Fibroblast of the aortic adventitia (primary cell): Measurements from ENCODE around the gene PRDM16. TPM values are rescaled to one million over a fixed set of nuclear protein-coding genes. Genes with fewer than 3 reads are reported as not detected.
A peak's percentile ranks its signal among the peaks of the same experiment; 100 is the strongest.

ENCODE experiments used
- DNase-seq: peaks from one replicate; pipeline ENCODE4 v3.0.0-alpha.2; 2010; ENCODE audit warnings: low read depth
- H3K4me3 ChIP-seq: 2 replicates; pipeline ENCODE4 v1.5.1; 2011; ENCODE audit warnings: low read depth, mild to moderate bottlenecking, control low read depth, low read length, moderate library complexity
- total RNA-seq: library from RNA; depleted of rRNA; stranded (reverse); fragments of >200 nt; gene quantifications from 2 replicates; pipeline ENCODE4 v1.2.3, GENCODE V29; 2012; ENCODE audit warnings: low replicate concordance
- TF ChIP-seq, protein P1 (sequence below): IDR thresholded peaks from 2 replicates; pipeline ENCODE4 v1.5.1; 2011; ENCODE audit warnings: mild to moderate bottlenecking, low read length, control low read depth, inconsistent platforms; ENCODE audit not compliant: insufficient read depth

The PRDM16 gene
- total RNA-seq, 1 donor = 11.3 TPM

DNA sequence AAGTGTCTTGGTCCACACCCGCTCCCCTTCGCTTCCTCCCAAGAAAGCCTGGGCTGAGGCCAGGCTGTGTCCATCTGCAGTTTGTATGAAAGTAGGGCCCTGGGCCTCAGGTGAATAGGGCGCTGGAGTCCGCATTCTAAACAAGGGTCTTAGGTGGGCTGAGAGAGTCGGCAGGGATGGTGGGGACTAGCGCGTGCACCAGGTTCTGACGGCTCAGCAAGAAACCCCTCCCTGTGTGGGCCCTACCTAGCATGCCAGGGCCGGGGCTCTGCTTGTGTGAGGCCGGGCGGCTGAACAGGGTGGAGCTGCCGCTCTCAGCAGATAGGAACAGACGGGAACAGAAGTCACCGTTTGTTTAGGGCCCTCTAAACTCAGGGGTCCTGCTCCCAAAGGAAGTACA, 46.0 kb upstream of the PRDM16 start:
- TF ChIP-seq, protein P1, sequence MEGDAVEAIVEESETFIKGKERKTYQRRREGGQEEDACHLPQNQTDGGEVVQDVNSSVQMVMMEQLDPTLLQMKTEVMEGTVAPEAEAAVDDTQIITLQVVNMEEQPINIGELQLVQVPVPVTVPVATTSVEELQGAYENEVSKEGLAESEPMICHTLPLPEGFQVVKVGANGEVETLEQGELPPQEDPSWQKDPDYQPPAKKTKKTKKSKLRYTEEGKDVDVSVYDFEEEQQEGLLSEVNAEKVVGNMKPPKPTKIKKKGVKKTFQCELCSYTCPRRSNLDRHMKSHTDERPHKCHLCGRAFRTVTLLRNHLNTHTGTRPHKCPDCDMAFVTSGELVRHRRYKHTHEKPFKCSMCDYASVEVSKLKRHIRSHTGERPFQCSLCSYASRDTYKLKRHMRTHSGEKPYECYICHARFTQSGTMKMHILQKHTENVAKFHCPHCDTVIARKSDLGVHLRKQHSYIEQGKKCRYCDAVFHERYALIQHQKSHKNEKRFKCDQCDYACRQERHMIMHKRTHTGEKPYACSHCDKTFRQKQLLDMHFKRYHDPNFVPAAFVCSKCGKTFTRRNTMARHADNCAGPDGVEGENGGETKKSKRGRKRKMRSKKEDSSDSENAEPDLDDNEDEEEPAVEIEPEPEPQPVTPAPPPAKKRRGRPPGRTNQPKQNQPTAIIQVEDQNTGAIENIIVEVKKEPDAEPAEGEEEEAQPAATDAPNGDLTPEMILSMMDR = no peak
- no peak for DNase-seq

DNA sequence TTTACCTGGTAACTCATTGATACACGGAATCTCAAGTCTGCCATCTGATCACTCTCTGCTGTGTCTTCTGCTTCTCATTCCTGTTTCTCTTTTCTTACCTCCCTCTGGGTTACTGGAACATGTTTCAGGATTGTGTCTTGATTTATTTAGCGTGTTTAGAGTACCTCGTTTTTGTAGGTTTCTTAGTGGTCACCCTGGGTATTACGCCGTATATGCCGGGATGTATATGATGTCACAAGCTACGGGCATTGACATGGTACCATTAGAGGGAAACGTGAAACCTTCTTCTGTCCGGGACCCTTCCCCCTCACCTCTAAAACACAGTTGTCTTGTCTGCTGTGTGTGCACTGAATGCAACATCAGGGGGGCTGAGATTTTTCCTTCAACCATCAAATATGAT, 45.0 kb upstream of the PRDM16 start:
- TF ChIP-seq, protein P1 = peak; percentile 30
- H3K4me3 ChIP-seq = no peak overlapping the region
- no peak for DNase-seq

More for the DNA sequence above, 46.0 kb upstream of the PRDM16 start:
- no peak overlapping the region for H3K4me3 ChIP-seq

DNA sequence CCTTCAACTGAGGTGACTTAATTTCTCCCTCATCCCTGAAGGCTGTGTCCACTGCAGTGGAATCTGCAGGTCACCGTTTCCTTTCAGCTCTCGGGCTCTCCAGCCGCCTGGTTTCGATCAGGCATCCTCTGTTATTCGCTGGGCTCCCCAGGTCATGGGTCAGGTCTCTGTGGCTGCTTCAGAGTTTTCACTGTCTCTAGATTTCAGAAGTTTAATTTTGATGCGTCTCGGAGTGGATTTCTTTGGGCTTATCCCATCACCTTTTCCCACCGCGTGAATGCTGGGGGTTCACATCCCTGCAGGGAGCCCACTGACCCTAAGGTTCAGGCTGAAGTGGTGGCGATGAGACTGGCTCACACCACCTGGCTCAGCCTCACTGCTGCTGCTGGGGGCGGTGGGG, 44.4 kb upstream of the PRDM16 start:
- no peak for DNase-seq
- H3K4me3 ChIP-seq = no peak overlapping the region
- TF ChIP-seq, protein P1 = no peak

DNA sequence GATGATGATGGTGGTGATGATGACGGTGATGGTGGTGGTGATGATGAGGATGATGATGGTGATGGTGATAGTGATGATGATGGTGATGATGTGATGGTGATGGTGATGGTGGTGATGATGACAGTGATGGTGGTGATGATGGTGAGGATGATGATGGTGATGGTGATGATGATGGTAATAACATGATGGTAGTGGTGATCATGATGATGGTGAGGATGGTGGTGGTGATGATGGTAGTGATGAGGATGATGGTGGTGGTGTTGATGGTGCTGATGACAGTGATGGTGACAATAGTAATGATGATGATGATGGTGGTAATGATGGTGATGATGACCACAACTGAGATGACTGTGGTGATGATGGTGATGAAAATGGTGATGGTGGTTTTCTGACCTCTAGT, 42.9 kb upstream of the PRDM16 start:
- DNase-seq = no peak
- TF ChIP-seq, protein P1 = no peak
- no peak overlapping the region for H3K4me3 ChIP-seq

DNA sequence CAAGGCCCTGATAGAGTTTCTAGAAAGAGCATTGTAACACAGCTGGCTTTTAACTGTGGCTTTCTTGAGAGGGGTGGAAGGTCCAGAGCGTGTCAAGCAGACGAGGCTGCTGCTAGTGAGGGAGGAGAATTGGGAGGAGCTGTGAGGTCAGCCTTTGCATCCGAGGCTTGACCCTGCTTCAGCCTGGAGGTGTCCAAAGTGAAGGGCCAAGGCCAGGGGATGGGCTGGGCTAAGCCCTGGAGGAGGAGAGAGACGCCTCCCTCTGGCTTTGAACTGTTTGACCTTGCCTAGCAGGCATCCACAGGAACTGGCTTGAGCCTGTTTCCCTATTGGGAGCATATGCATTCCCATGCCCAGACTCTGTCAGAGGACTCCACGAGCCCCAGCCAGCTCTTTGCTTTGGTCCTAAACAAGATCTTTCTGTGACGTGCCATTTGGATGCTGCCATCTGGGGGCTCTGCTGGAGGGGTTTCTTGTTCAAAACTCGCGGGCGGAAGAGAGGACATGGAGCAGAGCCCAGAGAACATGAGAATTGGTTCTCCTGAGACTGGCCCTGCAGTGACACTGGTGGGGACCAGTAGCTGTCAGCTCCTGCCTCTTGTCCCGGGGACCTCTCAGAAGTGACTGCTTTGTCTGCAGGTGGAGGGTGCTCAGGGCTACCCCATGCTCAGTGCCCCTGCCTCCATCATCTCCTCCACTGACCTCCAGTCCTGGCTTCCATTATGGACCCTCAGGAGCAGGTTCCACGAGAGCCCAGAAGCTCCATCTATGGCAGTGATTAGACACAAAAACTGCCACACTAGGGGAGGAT, 42.2 kb upstream of the PRDM16 start:
- TF ChIP-seq, protein P1 = no peak
- no peak for DNase-seq
- no peak overlapping the region for H3K4me3 ChIP-seq

DNA sequence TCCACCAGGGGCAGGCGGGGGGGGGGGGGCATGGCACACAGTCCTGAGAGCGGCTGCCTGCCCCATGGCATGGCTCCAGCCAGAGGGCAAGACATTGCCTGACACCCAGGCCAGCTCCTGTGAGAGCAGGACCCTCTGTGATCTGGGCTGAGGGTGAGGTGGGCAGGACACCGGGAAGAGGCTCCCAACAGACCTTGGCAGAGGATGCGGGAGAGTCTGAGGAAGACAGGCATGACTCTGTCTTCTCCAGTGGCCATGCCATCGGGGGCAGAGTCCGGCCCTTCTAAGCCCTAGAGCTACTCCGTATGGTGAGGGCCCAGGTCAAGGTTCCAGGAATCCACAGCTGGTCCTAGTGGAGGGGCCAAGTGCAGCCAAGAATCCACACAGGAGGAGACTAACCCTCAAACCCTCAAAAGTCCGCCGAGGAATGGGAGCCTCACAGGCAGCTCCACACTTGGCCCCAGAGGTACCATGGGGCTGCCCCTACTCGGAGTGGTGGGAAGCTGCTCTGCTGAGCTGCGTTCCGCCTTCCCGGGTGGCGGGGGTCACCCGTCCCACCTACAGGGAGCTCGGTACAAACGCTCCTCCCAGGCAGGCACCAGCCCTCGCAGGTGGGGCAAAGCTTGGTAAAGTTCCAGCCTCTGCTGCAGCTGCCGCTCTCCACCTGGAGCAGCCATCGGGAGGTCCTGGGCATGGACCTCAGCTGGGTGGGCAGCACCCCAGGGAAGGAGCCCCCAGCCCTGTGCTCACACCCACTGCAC, 41.2 kb upstream of the PRDM16 start:
- H3K4me3 ChIP-seq = no peak overlapping the region
- TF ChIP-seq, protein P1 = no peak
- no peak for DNase-seq
